Stimulated activated CD8-positive, alpha-beta memory T cell treated with anti-CD3 and anti-CD28 coated beads, Interleukin-7, amount 100 ng/mL, for 48 hours (primary cell): ENCODE data around the gene GABRR3.

Experiments used
- DNase-seq, 2 donors: peaks; one replicate each; pipeline ENCODE4 v3.0.0-alpha.2; 2020; ENCODE audit warnings: low read depth in 1 of 2; ENCODE audit errors: extremely low read depth in 1 of 2

GABRR3 gene

GRCh38 chr3:97992547-97993173 is 42.5 kb downstream of the GABRR3 start:
- no peak for DNase-seq

GRCh38 chr3:97991293-97991682 is 43.8 kb downstream of the GABRR3 start:
- no peak for DNase-seq

GRCh38 chr3:97990624-97991292 is 44.4 kb downstream of the GABRR3 start:
- DNase-seq = no peak

- no peak for DNase-seq
Measured at GRCh38 chr3:97988784-97989568, 46.1 kb downstream of the GABRR3 start.

- no peak for DNase-seq
Measured at GRCh38 chr3:97987306-97987705, 47.8 kb downstream of the GABRR3 start.

GRCh38 chr3:97983933-97984491 is 51.1 kb downstream of the GABRR3 start:
- no peak for DNase-seq

- no peak for DNase-seq
Measured at GRCh38 chr3:97981886-97982285, 53.2 kb downstream of the GABRR3 start.

- DNase-seq = no peak
Measured at GRCh38 chr3:97979610-97980009, 55.5 kb downstream of the GABRR3 start.

- no peak for DNase-seq
Measured at GRCh38 chr3:97975466-97975865, 59.6 kb downstream of the GABRR3 start.

GRCh38 chr3:97974996-97975395 is 60.1 kb downstream of the GABRR3 start:
- DNase-seq = no peak

GRCh38 chr3:97972976-97973375 is 62.1 kb downstream of the GABRR3 start:
- DNase-seq = no peak

GRCh38 chr3:97971679-97972567 is 63.2 kb downstream of the GABRR3 start, which contains the start of gene RIOX2:
TSS of gene RIOX2 (minus strand) at chr3:97972431. CDS start at chr3:97967593, 4,838 bp downstream.
- DNase-seq = peak; percentile 53 to 59

- no peak for DNase-seq
Measured at GRCh38 chr3:97970956-97971620, 64.0 kb downstream of the GABRR3 start.

GRCh38 chr3:97970156-97970555 is 65.0 kb downstream of the GABRR3 start:
- DNase-seq = no peak

- DNase-seq = no peak
Measured at GRCh38 chr3:97969541-97969940, 65.6 kb downstream of the GABRR3 start.

GRCh38 chr3:97968376-97968775 is 66.7 kb downstream of the GABRR3 start:
- DNase-seq = no peak

- no peak for DNase-seq
Measured at GRCh38 chr3:97967966-97968365, 67.1 kb downstream of the GABRR3 start.

- no peak for DNase-seq
Measured at GRCh38 chr3:97960993-97961766, 73.9 kb downstream of the GABRR3 start.

- DNase-seq = no peak
Measured at GRCh38 chr3:97960551-97960950, 74.6 kb downstream of the GABRR3 start.
